GM21367 (cell line): Measurements from ENCODE around the gene SH2D1B.
"Not testable (repeated sequence)": the region's sequence is repeated elsewhere in the genome, so short reads cannot be mapped to it uniquely, and the experiment has no call there.

Source experiments
- ATAC-seq: cut with Tn5 transposase; IDR thresholded peaks from one replicate; pipeline ENCODE4 v1.9.1; 2021; ENCODE audit not compliant: unreplicated experiment

Gene SH2D1B

DNA sequence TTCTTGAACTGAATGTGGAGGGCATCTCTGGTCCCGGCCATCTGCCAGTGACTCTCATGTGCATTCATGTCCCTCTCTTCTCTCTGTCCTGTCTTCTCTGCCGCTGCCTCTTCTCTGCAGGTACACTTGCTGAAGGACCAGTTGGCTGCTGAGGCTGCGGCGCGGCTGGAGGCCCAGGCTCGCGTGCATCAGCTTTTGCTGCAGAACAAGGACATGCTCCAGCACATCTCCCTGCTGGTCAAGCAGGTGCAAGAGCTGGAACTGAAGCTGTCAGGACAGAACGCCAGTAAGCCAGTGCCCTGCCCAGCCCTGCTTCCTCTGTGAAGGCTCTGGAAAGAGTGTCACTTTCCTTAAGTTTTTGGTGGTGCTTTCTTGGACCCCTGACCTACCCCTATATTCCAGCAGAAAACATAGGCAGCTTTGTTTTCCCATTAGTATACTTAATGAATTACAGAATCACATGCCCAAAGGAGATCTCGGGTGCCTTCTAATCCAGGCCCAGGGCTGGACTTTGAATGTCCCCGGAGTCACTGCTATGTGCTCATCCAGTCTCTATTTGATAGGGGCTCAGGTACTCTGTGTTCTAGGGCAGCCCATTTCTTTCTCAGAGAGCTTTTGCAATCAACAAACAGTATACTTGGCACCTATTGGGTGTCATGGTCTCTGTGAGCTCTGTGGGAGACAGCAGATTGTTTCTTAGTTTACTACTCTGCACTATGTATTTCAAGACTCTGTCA, 46.5 kb downstream of the SH2D1B start:
- ATAC-seq, result no peak

DNA sequence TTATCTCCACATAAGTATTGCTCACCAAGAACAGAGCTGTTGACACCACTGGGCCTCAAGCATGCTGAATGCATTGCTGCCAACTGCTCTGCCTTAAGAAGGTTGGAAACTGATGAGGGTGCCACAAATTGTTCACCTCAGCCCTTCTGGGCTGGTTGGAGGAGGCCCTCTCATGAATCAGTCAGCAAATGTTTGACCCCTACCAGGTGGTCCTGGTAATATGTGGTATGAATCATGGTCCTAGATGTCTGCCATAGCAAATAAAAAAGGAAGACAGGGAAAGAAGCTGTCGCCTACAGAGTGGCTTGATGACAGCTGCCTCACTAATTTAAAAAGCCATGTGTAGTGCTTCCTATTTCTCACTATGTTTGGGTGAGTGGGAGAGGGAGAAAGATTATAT, 47.4 kb downstream of the SH2D1B start:
- ATAC-seq, result no peak

DNA sequence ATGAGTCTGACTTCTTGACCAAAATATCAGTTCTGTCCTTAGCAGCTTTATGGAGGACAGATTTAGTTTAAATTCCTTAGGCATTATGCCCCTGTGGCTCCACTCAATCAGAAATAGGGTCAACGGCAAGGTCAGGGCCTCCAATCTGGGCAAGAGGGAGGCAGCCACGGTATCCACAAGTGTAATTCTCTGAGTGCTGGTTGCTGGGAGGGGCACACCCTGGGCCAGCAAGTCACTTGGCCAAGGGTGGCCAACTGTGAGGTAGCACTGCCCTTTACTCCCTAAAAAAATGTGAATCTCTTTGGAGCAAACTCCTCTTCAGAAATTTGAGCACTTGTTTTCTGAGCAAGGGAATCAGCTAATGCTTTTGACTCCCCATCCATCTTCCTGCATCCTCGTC, 48.1 kb downstream of the SH2D1B start:
- ATAC-seq, result no peak

DNA sequence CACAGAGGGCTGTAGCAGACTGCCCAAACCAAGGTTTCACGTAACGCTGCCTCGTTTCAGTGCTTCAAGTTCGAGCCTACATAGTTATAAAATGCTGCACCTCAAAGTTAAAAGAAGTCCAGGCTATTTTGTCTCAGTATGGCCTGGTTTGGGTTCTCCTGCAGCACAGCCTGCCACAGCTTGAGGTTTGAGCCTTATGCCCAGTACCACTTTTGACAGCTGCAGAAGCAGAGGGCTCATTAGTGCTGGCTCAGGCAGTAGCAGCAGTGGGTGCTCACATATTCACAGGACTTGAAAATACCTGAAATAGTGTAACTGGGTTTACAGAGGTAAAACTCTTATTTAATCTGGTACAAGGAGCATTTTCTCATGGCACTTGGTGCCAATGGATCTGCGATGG, 50.6 kb downstream of the SH2D1B start:
- ATAC-seq, result no peak

DNA sequence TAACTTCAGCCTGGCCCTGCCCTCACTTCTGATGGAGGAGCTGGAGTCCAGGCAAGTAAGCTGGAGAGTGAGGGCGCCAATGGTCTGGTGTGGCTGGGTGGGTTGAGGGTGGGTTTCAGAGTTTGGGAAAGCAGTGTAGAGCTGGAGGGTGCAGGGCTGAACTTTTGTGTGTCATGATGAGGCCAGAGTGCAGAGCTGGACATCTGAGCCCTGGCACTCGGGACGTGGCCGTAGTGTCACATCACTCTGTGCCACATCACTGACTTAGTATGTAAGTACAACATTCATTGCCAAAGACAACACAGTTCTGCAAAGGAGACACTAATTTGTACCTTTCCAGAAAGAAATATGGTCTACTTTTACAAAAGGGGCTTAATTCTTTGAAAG, 51.1 kb downstream of the SH2D1B start:
- no peak for ATAC-seq

DNA sequence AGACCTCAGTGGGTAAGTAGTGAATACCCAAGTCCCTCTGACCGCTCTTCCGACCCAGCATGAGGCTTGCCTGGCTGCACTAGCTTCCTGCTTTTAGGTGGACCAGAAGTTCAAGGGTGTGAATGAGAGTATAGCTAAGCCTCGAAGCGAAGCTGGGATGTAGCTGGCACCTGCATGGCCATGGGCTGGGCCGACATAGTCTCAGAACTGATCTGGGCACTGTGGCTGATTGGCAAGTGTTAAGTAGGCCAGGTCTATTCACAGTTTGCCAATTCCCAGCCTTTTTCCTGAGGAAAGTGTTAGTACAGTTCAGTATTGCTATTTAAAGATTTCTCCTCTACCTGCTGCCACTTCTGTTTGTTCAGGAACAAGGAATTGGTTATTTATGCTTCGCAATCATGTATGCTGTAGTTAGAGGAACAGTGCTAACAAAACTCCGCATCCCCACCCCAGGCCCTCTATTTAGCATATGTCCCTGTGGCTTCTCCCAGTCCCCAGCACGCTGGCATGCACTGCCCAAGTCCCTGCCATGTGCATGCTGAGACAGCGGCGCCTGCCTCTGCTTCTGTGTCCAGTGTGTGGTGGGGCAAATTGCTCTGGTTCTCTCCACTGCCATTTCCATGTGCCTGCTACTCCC, 51.6 kb downstream of the SH2D1B start:
- no peak for ATAC-seq

DNA sequence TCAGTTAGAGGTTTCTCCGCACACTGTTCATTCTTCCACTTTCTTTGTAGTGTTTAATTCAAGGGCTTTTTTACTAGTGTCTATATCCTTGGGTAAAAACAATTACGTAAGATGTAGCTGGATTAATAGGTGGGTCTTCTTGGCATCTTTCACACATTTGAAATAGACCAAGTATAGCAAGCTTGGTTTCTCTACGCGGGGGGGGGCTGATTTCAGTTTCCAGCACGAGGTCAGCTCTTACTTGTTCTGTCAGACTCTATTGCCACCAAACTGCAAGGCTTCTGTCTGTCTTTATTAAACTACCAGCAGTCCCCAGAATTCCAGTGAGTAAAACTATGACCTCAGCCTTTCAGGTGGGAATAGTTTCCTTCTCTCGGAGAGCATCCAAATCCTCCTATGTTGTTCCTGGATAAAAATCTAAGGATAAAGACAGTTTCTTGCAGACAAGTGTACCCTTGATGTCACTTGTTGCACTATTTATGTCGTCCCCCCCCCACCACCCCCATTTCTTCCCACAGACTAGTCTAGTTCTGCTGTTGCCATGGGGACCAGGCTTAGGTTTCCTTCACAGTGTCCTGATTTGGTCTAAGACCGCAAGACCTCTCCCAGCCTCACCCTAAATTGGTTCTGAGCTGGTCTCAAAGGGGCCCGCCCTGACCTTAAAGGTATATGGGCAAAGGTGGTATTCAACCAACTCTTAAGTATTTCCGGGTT, 52.3 kb downstream of the SH2D1B start:
- ATAC-seq, result no peak

DNA sequence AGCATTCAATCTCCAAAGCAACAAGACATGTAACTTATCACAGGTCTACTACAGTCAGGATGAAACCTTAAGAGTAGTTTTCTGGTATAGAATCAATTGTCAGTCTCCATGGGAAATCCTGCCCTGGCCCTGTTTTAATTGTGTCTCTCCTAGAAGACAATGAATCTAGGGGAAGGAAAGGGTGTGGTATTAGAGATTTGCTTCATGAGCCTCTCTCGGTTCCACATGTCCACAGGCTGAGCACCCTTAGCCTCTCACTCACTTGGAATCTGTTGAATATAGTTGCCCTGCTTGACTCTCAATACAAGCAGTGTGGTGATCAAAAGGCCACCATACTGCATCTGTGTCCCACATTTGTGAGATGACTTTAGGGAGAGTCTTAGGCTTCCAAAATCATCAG, 53.0 kb downstream of the SH2D1B start:
- ATAC-seq, result no peak

DNA sequence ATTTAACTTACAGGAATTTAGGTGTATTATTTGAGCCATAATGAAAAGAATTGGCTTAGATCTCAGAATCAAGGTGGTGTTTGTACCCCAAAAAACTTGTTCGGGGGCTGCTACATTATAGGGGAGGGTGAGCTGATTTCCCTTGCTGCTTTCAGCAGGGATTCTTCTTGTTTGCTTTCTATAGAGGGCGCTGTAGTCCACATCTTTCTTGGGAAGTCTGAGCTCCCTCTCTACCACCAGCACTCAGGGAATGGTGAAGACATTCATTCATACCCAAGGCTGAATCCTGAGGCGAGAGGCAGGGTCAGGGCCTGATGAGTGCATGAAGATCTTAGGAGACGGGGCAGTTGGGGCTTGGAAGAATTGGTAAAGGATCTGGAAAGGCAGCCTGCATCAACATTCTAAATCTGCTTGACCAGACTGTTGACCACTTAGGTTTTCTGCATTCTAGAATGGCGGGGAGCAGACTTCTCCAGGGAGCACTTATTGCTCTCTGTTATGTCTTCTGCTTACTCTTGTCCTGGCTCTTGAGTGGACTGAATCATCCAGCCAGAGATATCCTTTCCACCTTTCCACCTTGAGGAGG, 54.2 kb downstream of the SH2D1B start:
- ATAC-seq, result no peak

DNA sequence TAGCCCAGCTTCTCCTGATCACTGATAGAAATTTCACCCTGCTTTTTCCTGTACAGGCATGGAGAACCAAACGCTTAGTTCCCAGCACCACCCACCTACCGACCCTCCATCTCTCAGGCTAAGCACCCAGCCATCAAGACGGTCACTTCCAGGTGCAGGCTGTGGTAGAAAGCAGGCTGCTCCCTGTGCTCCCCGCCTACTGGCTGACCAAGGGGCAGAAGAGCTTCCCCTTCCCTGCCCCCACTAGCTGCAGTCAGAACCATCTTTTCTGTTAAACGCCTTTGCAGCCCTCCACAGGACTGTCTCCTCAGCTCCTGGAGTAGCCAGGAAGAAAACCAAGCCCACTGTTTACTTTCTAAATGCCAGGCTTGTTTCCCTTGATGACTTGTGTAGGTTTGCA, 58.2 kb downstream of the SH2D1B start:
- no peak for ATAC-seq

DNA sequence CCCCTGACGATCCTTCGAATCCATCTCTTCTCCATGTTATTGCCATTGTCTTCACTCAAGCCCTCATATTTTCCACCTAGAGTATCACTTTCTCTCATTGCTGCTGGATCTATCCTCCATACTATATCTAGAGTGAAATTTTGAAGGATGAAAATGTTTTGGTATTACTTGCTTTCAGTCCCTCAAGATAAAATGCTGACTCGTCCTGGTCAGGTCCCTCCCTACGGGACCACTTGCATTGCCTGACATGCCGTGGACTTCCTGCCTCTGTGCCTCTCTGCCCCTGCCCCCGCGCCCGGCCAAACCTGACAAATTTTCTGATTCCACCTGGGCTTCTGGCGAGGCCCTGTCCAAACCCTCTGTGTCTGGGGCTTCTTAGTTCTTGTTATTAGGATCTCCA, 58.9 kb downstream of the SH2D1B start:
- no peak for ATAC-seq

DNA sequence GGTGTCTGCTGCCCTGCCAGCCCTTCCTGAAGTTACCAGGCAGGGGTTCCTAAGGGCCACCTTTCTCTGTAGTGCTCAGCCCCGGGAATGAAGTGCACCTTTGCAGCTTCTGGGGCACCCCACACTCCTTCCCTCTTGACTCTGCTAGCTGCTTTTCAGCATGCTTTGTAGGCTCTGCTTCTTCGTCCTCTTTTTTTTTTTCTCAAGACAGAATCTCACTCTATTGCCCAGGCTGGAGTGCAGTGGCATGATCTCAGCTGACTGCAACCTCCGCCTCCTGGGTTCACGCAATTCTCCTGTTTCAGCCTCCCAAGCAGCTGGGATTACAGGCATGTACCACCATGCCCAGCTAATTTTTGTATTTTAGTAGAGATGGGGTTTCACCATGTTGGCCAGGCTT, 60.1 kb downstream of the SH2D1B start:
- ATAC-seq, result not testable (repeated sequence)

DNA sequence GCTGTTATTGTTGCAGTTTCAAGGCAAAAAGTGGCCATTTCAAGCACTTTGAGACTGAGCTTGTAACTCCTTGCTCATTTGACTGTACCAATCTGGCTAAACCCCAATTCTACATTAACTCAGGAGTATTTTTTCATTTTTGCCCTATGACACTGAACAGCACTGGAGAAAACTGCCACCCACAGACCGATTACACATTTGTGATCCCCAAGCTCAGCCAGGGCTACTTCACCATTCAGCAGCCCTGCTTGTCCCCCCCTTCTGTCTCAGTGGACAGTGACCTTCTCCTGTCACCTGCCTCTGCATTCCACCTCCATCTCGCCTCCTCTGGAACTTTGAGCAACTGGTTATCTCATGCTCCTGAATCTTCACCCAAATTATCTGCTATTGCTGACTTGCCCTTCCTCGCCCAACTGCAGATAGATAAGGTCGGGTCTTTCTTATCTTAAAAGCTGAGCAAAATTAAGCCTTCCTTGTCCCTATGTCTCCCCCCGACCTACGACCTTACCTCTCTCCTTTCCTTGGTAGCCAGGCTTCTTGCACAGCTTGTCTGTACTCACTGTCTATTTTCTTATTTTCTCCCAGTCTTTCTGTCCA, 60.6 kb downstream of the SH2D1B start:
- ATAC-seq, result no peak

DNA sequence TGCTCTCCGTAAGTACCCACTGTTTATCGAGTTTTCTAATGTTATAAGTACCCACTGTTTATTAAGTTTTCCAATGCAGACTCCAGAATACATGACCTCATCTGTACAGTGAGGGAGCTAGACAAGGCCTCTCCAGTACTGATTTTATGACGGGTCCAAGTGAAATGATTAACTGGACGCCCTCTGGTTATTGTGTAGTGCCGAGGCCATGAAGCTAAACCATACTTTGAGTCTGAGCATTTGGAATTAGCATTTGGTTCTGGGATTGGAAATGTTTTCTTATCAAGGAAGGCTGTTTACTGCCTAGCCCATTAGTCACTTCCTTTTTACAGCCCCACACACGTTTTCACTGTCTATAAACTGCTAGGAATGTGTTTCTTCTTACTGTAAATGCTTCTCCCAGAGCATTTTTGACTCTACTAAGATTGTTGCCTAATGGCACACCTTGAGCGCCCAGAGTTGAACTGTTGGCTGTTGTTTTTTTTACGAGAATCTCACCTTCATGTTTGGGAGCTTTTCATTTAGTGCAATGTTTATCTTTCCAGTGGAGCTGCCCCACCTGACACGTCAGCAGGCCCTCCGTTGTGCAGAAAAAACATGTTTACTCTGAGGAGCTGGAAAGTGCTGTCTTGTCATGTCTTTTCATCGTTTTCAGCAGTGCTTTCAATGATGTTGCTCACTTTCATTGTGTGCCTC, 62.2 kb downstream of the SH2D1B start:
- ATAC-seq, result no peak

DNA sequence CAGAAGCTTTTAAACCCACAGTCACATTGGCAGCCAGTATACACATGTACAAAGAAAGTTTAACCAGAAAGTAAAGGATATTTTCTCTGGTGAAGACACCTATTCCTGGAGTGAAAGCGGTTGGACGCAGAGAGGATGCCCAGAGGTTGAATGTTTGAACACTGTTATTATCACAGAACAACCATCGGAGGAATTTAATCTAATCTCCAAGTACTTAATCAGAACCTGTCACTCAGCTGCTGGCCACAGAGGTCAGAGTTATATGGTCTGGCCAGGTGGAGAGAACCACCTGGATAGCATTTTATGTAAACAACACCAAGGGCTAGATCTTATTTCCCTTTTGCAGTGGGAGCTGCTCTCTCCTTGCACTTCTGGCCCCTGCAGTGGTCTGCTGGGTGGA, 64.7 kb downstream of the SH2D1B start:
- no peak for ATAC-seq
